DMS114 treated with DMSO at 0.1 percent for 48 hours (cell line): ENCODE data around the gene TENT5A.
"Not testable (repeated sequence)": the region's sequence is repeated elsewhere in the genome, so short reads cannot be mapped to it uniquely, and the experiment has no call there.

Experiments
- DNase-seq: peaks from one replicate; lab custom pipeline; 2025; ENCODE audit not compliant: unreplicated experiment; lab: John Stamatoyannopoulos, UW

TENT5A gene

GRCh38 chr6:81752084-81752920, at the start of gene TENT5A:
TENT5A (minus strand) TSS chr6:81752681; CDS start chr6:81752141, 540 bp downstream.
- DNase-seq: peak; percentile 50

- no peak for DNase-seq
Observed at GRCh38 chr6:81801489-81801888, 49.0 kb upstream of the TENT5A start.

- no peak for DNase-seq
Observed at GRCh38 chr6:81800666-81801065, 48.2 kb upstream of the TENT5A start.

- no peak for DNase-seq
Observed at GRCh38 chr6:81799323-81799722, 46.8 kb upstream of the TENT5A start.

- no peak for DNase-seq
Observed at GRCh38 chr6:81797591-81797990, 45.1 kb upstream of the TENT5A start.

- no peak for DNase-seq
Observed at GRCh38 chr6:81795890-81796289, 43.4 kb upstream of the TENT5A start.

GRCh38 chr6:81793821-81794475, 41.5 kb upstream of the TENT5A start:
- DNase-seq: no peak

GRCh38 chr6:81792826-81793225, 40.3 kb upstream of the TENT5A start:
- no peak for DNase-seq

- DNase-seq: no peak
Observed at GRCh38 chr6:81791756-81792155, 39.3 kb upstream of the TENT5A start.

- DNase-seq: no peak
Observed at GRCh38 chr6:81790034-81790433, 37.6 kb upstream of the TENT5A start.

GRCh38 chr6:81789291-81789690, 36.8 kb upstream of the TENT5A start:
- DNase-seq: no peak

GRCh38 chr6:81788748-81789147, 36.3 kb upstream of the TENT5A start:
- DNase-seq: no peak

- no peak for DNase-seq
Observed at GRCh38 chr6:81787313-81788068, 35.0 kb upstream of the TENT5A start.

- DNase-seq: no peak
Observed at GRCh38 chr6:81786150-81786549, 33.7 kb upstream of the TENT5A start.

- DNase-seq: no peak
Observed at GRCh38 chr6:81785377-81785776, 32.9 kb upstream of the TENT5A start.

GRCh38 chr6:81783893-81784292, 31.4 kb upstream of the TENT5A start:
- no peak for DNase-seq

GRCh38 chr6:81781624-81782023, 29.1 kb upstream of the TENT5A start:
- no peak for DNase-seq

GRCh38 chr6:81777586-81778268, 25.2 kb upstream of the TENT5A start:
- no peak for DNase-seq

GRCh38 chr6:81776219-81776618, 23.7 kb upstream of the TENT5A start:
- DNase-seq: not testable (repeated sequence)

- DNase-seq: no peak
Observed at GRCh38 chr6:81774542-81774941, 22.1 kb upstream of the TENT5A start.

- DNase-seq: no peak
Observed at GRCh38 chr6:81773887-81774286, 21.4 kb upstream of the TENT5A start.
